H9 (cell line): ENCODE measurements around the gene AKR1D1. TPM values are rescaled to one million over a fixed set of nuclear protein-coding genes. Genes with fewer than 3 reads are reported as not detected.
A peak's percentile ranks its signal among the peaks of the same experiment; 100 is the strongest.

Experiments
- DNase-seq: peaks from one replicate; pipeline ENCODE4 v3.0.0-alpha.2; 2017
- H2AFZ ChIP-seq: one replicate; pipeline ENCODE4 v1.6.1; 2013; ENCODE audit warnings: mild to moderate bottlenecking, low read length, control low read depth, moderate library complexity
- H2AK5ac ChIP-seq: 2 replicates; pipeline ENCODE4 v1.6.1; 2013; ENCODE audit warnings: low read length, control low read depth, mixed read lengths; ENCODE audit not compliant: insufficient read length
- H2BK120ac ChIP-seq: one replicate; pipeline ENCODE4 v1.6.1; 2013; ENCODE audit warnings: low read depth, mild to moderate bottlenecking, low read length, control low read depth, inconsistent platforms; ENCODE audit not compliant: poor library complexity, severe bottlenecking
- H2BK12ac ChIP-seq: 2 replicates; pipeline ENCODE4 v1.6.1; 2013; ENCODE audit warnings: low read length, control low read depth, mixed read lengths, low read depth; ENCODE audit not compliant: insufficient read length
- H2BK15ac ChIP-seq: 2 replicates; pipeline ENCODE4 v1.6.1; 2013; ENCODE audit warnings: low read depth, low read length, control low read depth
- H2BK20ac ChIP-seq: one replicate; pipeline ENCODE4 v1.6.1; 2013; ENCODE audit warnings: low read depth, mild to moderate bottlenecking, low read length, control low read depth, inconsistent platforms; ENCODE audit not compliant: poor library complexity, severe bottlenecking
- H2BK5ac ChIP-seq: 2 replicates; pipeline ENCODE4 v1.6.1; 2013; ENCODE audit warnings: low read length, control low read depth, mixed read lengths; ENCODE audit not compliant: insufficient read length
- H3K14ac ChIP-seq: 2 replicates; pipeline ENCODE4 v1.6.1; 2013; ENCODE audit warnings: low read length, control low read depth; ENCODE audit not compliant: insufficient read depth
- H3K18ac ChIP-seq: 2 replicates; pipeline ENCODE4 v1.6.1; 2013; ENCODE audit warnings: low read depth, mild to moderate bottlenecking, mixed read lengths, low read length, control low read depth; ENCODE audit not compliant: insufficient read length
- H3K23ac ChIP-seq: 2 replicates; pipeline ENCODE4 v1.6.1; 2013; ENCODE audit warnings: low read length, control low read depth, mixed read lengths, low read depth; ENCODE audit not compliant: insufficient read length
- H3K23me2 ChIP-seq: 2 replicates; pipeline ENCODE4 v1.6.1; 2013; ENCODE audit warnings: low read depth, mild to moderate bottlenecking, mixed read lengths, low read length, control low read depth; ENCODE audit not compliant: insufficient read length, poor library complexity, severe bottlenecking
- H3K27ac ChIP-seq: 2 replicates; pipeline ENCODE4 v1.5.1; 2013; ENCODE audit warnings: low read length, control low read depth, mixed read lengths, low read depth; ENCODE audit not compliant: insufficient read length
- H3K27me3 ChIP-seq: 2 replicates; pipeline ENCODE4 v1.6.1; 2013; ENCODE audit warnings: low read length, control low read depth, inconsistent platforms; ENCODE audit not compliant: insufficient read depth
- H3K4ac ChIP-seq: 2 replicates; pipeline ENCODE4 v1.6.1; 2013; ENCODE audit warnings: low read depth, mild to moderate bottlenecking, control low read depth, inconsistent platforms, low read length, moderate library complexity
- H3K4me1 ChIP-seq: 2 replicates; pipeline ENCODE4 v1.6.1; 2013; ENCODE audit warnings: low read length, control low read depth, inconsistent platforms; ENCODE audit not compliant: insufficient read depth
- H3K4me2 ChIP-seq: 2 replicates; pipeline ENCODE4 v1.6.1; 2013; ENCODE audit warnings: low read length, control low read depth, mixed read lengths; ENCODE audit not compliant: insufficient read length, insufficient read depth
- H3K56ac ChIP-seq: 2 replicates; pipeline ENCODE4 v1.6.1; 2013; ENCODE audit warnings: low read depth, mild to moderate bottlenecking, mixed read lengths, low read length, control low read depth; ENCODE audit not compliant: insufficient read length
- H3K79me1 ChIP-seq: 2 replicates; pipeline ENCODE4 v1.6.1; 2013; ENCODE audit warnings: low read depth, mild to moderate bottlenecking, moderate library complexity, low read length, control low read depth, inconsistent platforms; ENCODE audit not compliant: insufficient read depth, poor library complexity, severe bottlenecking
- H3K79me2 ChIP-seq: 2 replicates; pipeline ENCODE4 v1.6.1; 2013; ENCODE audit warnings: low read length, control low read depth, inconsistent platforms; ENCODE audit not compliant: insufficient read depth
- H3K9ac ChIP-seq: 2 replicates; pipeline ENCODE4 v1.6.1; 2013; ENCODE audit warnings: low read length, control low read depth, mixed read lengths; ENCODE audit not compliant: insufficient read length; ENCODE audit errors: extremely low read depth
- H3K9me3 ChIP-seq: one replicate; pipeline ENCODE4 v1.6.1; 2013; ENCODE audit warnings: low read depth, low read length, inconsistent platforms; ENCODE audit not compliant: control insufficient read depth
- H3T11ph ChIP-seq: one replicate; pipeline ENCODE4 v1.6.1; 2013; ENCODE audit warnings: mild to moderate bottlenecking, low read length, control low read depth, inconsistent platforms
- H4K20me1 ChIP-seq: one replicate; pipeline ENCODE4 v1.6.1; 2013; ENCODE audit not compliant: control insufficient read depth, insufficient read length, insufficient read depth
- H4K5ac ChIP-seq: 2 replicates; pipeline ENCODE4 v1.6.1; 2013; ENCODE audit warnings: low read depth, mild to moderate bottlenecking, mixed read lengths, low read length, control low read depth; ENCODE audit not compliant: insufficient read length
- H4K8ac ChIP-seq: replicated peaks from 2 replicates; pipeline ENCODE4 v1.6.1; 2013; ENCODE audit warnings: low read length, control low read depth, mixed read lengths, low read depth; ENCODE audit not compliant: insufficient read length
- H4K91ac ChIP-seq: 2 replicates; pipeline ENCODE4 v1.6.1; 2013; ENCODE audit warnings: low read depth, mild to moderate bottlenecking, moderate library complexity, mixed read lengths, low read length, control low read depth; ENCODE audit not compliant: insufficient read length
- H3K27ac Mint-ChIP-seq, 3 experiments: 2 replicates in 2 of 3; 3 replicates in 1 of 3; pipeline ENCODE4 v1.8.0; 2020 to 2021; ENCODE audit warnings: mixed read lengths in 3 of 3, mild to moderate bottlenecking in 1 of 3, moderate library complexity in 1 of 3
- H3K27me3 Mint-ChIP-seq: 2 replicates; pipeline ENCODE4 v1.8.0; 2021; ENCODE audit warnings: low read depth, mild to moderate bottlenecking, moderate library complexity, mixed read lengths
- H3K36me3 Mint-ChIP-seq, 3 experiments: 2 replicates in 2 of 3; 3 replicates in 1 of 3; pipeline ENCODE4 v1.8.0; 2020 to 2021; ENCODE audit warnings: low read depth in 3 of 3, mixed read lengths in 3 of 3; ENCODE audit not compliant: insufficient read depth in 1 of 3
- H3K4me1 Mint-ChIP-seq, 2 experiments: 2 replicates each; pipeline ENCODE4 v1.8.0; 2020; ENCODE audit warnings: mixed read lengths in 2 of 2
- H3K4me3 Mint-ChIP-seq, 2 experiments: 2 replicates in 1 of 2; 3 replicates in 1 of 2; pipeline ENCODE4 v1.8.0; 2020 to 2021; ENCODE audit warnings: mild to moderate bottlenecking in 2 of 2, mixed read lengths in 2 of 2, moderate library complexity in 1 of 2
- H3K9me3 Mint-ChIP-seq, 2 experiments: 2 replicates in 1 of 2; 3 replicates in 1 of 2; pipeline ENCODE4 v1.8.0; 2020; ENCODE audit warnings: mild to moderate bottlenecking in 2 of 2, mixed read lengths in 2 of 2, moderate library complexity in 1 of 2
- WGBS: extraction: QIAGEN DNeasy Blood & Tissue Kit; methylation state at CpG from one replicate; pipeline ENCODE4 v1.1.7; 2013; ENCODE audit warnings: missing lambda C conversion rate, low lambda C conversion rate, mixed read lengths; ENCODE audit not compliant: insufficient read length; ENCODE audit errors: extremely low coverage; 5-methylcytosine and 5-hydroxymethylcytosine counted together
- total RNA-seq: library from RNA; stranded (reverse); gene quantifications from 2 replicates; pipeline ENCODE4 v1.2.1, GENCODE V29; 2021
- TF ChIP-seq, protein P1 (sequence below): fragments of 200-600 bp; sonication (generic); conservative IDR thresholded peaks from 3 replicates; pipeline ENCODE4 v1.8.0; 2021; ENCODE audit warnings: antibody characterized with exemption, mild to moderate bottlenecking

Gene AKR1D1
- total RNA-seq, 1 experiment from 2014 or later: 0.31 TPM

DNA sequence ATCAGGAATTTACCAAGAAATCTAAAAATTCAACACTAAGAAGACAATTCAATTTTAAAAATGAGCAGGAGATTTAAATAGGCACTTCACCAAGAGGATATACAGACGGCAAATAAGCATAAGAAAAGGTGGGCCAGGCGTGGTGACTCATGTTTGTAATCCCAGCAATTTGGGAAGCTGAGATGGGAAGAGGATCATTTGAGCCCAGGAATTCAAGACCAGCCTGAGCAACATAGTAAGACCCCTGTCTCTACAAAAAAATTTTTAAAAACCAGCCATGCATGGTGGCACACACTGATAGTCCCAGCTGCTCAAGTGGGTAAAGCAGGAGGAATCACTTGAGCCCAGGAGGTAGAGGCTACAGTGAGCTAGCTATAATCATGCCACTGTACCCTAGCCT is 3.5 kb upstream of the AKR1D1 start:
- Histone ChIP-seq H2AK5ac (no peak overlapping the region), H4K91ac (no peak overlapping the region), H2BK15ac (no peak overlapping the region), H2BK120ac (no peak overlapping the region), H4K20me1 (no peaks in the 10 kb centered on the region), H3K14ac (no peak overlapping the region), H3K23ac (no peak overlapping the region), H3K4ac (no peak overlapping the region), H2BK20ac (no peak overlapping the region), H4K5ac (no peak overlapping the region), H2AFZ (no peak overlapping the region), H3K56ac (no peak overlapping the region), H3K79me1 (no peaks in the 10 kb centered on the region), H3T11ph (no peak overlapping the region), H3K79me2 (no peaks in the 10 kb centered on the region), H2BK5ac (no peak overlapping the region), H3K4me2 (no peak overlapping the region), H2BK12ac (no peak overlapping the region), H4K8ac (no peak overlapping the region), H3K9ac (no peak overlapping the region), H3K4me1 (no peaks in the 10 kb centered on the region), H3K23me2 (no peaks in the 10 kb centered on the region), H3K9me3 (peaks cover 22% of the 10 kb centered on the region), H3K27me3 (no peaks in the 10 kb centered on the region), H3K18ac (no peak overlapping the region), H3K27ac (no peak overlapping the region)
- DNase-seq: peak; percentile 66
- WGBS: no CpG with 5 or more reads among the region's 2 CpGs
- TF ChIP-seq, protein P1, sequence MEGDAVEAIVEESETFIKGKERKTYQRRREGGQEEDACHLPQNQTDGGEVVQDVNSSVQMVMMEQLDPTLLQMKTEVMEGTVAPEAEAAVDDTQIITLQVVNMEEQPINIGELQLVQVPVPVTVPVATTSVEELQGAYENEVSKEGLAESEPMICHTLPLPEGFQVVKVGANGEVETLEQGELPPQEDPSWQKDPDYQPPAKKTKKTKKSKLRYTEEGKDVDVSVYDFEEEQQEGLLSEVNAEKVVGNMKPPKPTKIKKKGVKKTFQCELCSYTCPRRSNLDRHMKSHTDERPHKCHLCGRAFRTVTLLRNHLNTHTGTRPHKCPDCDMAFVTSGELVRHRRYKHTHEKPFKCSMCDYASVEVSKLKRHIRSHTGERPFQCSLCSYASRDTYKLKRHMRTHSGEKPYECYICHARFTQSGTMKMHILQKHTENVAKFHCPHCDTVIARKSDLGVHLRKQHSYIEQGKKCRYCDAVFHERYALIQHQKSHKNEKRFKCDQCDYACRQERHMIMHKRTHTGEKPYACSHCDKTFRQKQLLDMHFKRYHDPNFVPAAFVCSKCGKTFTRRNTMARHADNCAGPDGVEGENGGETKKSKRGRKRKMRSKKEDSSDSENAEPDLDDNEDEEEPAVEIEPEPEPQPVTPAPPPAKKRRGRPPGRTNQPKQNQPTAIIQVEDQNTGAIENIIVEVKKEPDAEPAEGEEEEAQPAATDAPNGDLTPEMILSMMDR: no peak
- Mint-ChIP-seq H3K27me3 (no peaks in the 10 kb centered on the region; the same call in 1 of the 2 replicates), H3K4me1 (peaks cover 29 to 34% of the 10 kb centered on the region in 2 experiments), H3K27ac (peak overlapping the region; percentile 73 to 93 (median 92)), H3K9me3 (peaks cover 33 to 35% of the 10 kb centered on the region in 2 experiments), H3K4me3 (no peak overlapping the region), H3K36me3 (peaks cover 26 to 39% (median 31%) of the 10 kb centered on the region in 3 experiments)
